GM10248 (cell line): ENCODE measurements around the gene POLE4.
A peak's percentile ranks its signal among the peaks of the same experiment; 100 is the strongest.

Experiments used
- CTCF ChIA-PET: fragments of 300-600 bp; sonication (Branson Sonifier 250); formaldehyde crosslinking; extraction: SDS; loops from one replicate; lab custom pipeline; 2021; ENCODE audit warnings: antibody characterized with exemption; lab: Yijun Ruan, JAX
- POLR2A ChIA-PET: fragments of 350-650 bp; sonication (Branson Sonifier 250); formaldehyde crosslinking; extraction: SDS; loops from one replicate; lab custom pipeline; 2020; ENCODE audit warnings: antibody characterized with exemption; lab: Yijun Ruan, JAX
- DNase-seq: peaks from one replicate; pipeline ENCODE4 v3.0.0; 2012; ENCODE audit errors: extremely low spot score
- CTCF ChIP-seq: IDR thresholded peaks from 2 replicates; pipeline ENCODE4 v1.5.1; 2012; ENCODE audit warnings: mild to moderate bottlenecking, low read depth; ENCODE audit errors: extremely low read depth, missing control alignments, control extremely low read depth

The POLE4 gene

DNA sequence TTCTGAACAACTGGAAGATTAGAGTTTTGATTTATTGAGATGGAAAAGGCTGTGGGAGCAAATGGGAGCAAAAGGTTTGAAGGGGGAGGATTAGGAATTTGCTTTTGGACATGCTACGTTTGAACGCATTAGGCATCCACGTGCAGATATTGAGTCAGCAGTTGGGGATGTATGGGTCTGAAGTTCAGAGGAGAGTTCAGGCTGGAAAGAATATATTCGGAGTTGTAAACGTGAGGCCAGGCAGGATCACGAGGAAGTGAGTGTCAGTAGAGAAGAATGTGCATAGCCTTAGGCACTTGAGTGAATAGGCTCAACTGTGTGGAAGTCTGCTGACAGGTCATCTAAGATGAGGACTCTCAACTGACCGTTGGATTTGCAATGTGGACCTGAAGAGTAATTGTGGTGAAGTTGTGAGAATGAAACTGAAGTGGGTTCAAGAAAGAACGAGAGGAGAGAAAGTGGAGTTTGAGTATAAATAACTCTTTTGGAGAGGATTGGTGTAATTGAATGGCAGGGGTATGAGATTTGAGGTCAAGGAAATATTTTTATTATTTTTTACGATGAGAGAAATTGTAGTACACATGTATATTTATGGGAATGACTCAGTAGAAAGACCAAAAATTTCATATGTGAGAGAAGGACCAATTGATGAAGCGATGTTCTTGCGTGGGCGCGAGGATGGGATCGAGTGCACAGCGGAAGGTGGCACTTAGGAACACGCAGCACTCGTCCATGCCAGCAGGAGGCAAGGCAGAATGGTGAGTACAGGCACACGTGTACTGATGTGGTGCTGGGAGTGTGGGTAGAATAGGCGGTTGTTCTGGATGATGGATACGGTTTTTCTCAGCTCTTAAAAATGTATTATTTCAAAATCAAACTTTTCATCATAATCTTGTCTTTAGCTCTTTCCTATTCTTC lies 40.5 kb upstream of the POLE4 start:
- CTCF ChIA-PET, result interaction anchor here (0.8 to 5.1 kb wide), 27 partner anchors 9 to 793 kb away, joined by 3 to 46 read pairs (median 4); partner anchors contain the start of gene TACR1
- DNase-seq, result no peak
- TF ChIP-seq CTCF, result no peak

GRCh38 chr2:74919827-74920226 lies 38.6 kb upstream of the POLE4 start:
- POLR2A ChIA-PET, result no interaction called here
- TF ChIP-seq CTCF, result peak; percentile 91
- DNase-seq, result peak; percentile 84
- CTCF ChIA-PET, result interaction anchor here (0.7 to 5.1 kb wide), 30 partner anchors 10 to 708 kb away, joined by 3 to 46 read pairs (median 5); partner anchors contain the start of gene TACR1

More for the DNA sequence above, 40.5 kb upstream of the POLE4 start:
- POLR2A ChIA-PET, result no interaction called here

DNA sequence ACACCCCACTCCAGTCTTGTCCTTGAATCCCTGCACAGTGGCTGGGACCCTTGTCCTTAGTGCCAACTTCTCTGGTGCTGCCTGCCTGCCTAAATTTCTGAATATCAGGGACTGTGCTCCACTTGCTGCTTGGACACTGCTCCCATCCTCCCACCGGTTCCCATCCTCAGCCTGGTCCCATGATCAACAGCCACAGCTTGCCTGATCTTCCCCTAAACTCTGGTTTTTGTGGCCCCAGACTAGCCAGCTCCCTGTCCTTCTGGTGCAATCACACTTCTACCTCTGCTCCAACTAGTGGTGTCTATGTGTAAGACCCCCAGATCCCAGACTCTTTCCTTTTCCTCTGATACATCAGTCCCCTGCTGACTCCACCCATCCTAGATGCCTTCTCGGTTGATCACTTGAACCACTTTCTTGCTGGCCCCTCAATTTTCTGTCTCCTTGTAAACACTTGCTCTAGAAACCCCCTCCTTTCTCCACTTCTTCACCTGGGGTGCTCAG lies 37.2 kb upstream of the POLE4 start:
- POLR2A ChIA-PET, result no interaction called here
- no peak for TF ChIP-seq CTCF
- DNase-seq, result no peak
- CTCF ChIA-PET, result interaction anchor here (0.9 to 5.1 kb wide), 9 partner anchors 12 to 691 kb away, joined by 3 to 46 read pairs (median 5); no protein-coding TSS in a partner anchor

DNA sequence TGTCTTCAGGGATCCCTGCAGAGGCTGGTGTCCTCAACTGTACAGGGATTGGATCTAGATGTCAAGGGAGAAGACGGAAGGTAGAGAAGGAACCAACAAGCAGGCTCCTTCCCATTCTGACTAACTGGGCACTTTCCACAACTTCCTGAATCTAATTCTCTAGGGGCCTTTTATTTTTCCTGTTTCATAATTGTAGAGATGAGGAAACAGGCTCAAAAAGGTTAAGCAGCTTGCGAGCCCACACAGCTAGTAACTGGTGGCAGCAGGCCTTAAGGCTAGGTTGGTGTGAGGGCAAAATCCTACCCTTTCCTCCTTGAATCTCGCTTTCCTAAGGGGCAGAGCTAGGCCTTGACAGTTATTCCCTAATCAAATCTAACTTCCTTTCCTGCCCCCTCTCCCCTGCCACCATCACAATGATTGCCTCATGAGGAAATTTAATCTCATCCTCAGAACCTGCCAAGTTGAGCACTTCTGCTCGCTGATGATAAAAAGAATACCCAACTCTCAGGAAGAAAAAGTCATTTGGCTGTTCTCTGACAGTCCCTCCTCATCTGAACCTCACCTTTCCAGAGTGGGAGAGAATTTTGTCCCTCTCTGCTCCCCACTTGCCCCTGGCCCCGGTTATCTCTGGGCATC lies 35.7 kb upstream of the POLE4 start:
- DNase-seq, result no peak
- ChIA-PET CTCF (interaction anchor here (5.1 kb wide), 1 partner anchor 686 kb away, joined by 46 read pairs; no protein-coding TSS in a partner anchor), POLR2A (no interaction called here)
- no peak for TF ChIP-seq CTCF

DNA sequence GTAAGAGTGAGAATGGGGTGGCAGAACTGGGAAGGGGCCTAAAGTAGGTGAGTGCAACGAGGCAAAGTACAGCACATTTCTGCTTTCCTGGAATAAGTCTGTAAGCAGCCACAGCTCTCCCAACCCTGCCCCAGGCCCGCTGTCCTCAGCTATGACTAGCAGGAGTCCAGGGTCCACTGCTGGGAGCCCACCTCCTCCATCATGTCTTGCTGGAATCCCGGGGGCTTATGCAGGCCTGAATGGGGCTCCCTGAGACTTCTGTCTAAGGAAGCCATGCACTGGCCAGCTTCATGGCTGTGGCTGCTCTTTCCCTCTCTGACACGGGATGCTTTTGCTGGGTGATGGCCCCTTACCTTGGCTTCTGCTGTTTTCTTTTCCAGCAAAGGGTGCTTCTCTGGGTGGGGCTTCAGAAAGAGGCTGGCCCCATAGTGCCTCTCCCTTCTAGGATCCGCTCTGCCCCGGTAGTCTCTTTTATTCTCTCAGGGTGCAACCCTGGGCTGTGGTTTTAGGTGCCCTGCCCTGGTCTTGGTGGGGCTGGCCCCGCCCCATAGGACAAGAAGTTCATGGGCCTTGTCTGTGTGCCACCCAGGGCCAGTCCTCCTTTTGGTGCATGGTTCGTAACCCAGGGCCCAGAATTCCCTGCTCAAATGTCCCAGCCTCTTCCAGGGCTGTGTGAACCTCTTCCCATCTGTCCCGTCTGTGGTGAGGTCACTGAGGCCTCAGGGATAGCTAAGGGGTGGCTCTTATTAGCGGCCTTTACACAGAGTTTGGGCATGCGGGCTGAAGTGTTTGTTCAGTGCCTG lies 33.8 kb upstream of the POLE4 start:
- CTCF ChIA-PET, result interaction anchor here (1.1 kb wide), 1 partner anchor 12 kb away, joined by 3 read pairs; no protein-coding TSS in a partner anchor
- no peak for DNase-seq
- no peak for TF ChIP-seq CTCF
- POLR2A ChIA-PET, result no interaction called here
